ENCODE results near the gene SCLT1. TPM values are rescaled to one million over a fixed set of nuclear protein-coding genes. Genes with fewer than 3 reads are reported as not detected.

The SCLT1 gene
- polyA plus RNA-seq, 2 of the 4 experiments (the other 2 are of a cell fraction) = 7.4 to 12.1 TPM

DNA sequence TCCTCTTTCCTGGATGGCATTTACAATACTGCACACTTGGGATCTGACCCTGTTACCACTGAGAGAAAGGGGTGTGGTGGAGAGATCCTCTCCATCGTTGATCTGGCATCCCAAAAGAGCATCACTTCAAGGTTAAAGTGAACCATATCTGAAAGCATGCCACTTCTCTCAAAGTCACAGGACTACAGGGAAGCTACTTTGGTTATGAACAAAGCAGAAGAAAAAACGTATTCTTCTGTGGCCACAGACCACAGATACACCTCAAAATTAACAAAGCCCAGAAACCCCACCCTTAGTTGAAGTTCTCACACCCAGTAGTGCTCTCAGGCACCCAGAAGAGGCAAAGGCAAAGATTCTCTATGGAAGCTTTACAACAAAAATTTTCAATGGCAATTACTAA is 175.6 kb downstream of the SCLT1 start:
- TF ChIP-seq ZC3H11A (IDR thresholded peaks at IDR 0.05) (no peak), MAZ (IDR thresholded peaks at IDR 0.05; ENCODE audit: borderline replicate concordance, low read depth, low read length) (no peak), RFX5 (IDR thresholded peaks at IDR 0.05) (no peak), EHMT2 (IDR thresholded peaks at IDR 0.05; ENCODE audit: low read depth) (no peak), FOXS1 (CRISPR knock-in tag; IDR thresholded peaks at IDR 0.05) (no peak), POLR2AphosphoS2 (conservative IDR thresholded peaks at IDR 0.05; ENCODE audit: low read length) (no peak), JUN (IDR thresholded peaks at IDR 0.05) (no peak), RNF2 (IDR thresholded peaks at IDR 0.05; ENCODE audit: borderline replicate concordance, low read depth) (no peak), CHD4 (IDR thresholded peaks at IDR 0.05; ENCODE audit: borderline replicate concordance) (no peak), JUNB (IDR thresholded peaks at IDR 0.05) (no peak), TFCP2L1 (CRISPR knock-in tag; IDR thresholded peaks at IDR 0.05) (no peak)
- TF ChIP-seq, protein P1, sequence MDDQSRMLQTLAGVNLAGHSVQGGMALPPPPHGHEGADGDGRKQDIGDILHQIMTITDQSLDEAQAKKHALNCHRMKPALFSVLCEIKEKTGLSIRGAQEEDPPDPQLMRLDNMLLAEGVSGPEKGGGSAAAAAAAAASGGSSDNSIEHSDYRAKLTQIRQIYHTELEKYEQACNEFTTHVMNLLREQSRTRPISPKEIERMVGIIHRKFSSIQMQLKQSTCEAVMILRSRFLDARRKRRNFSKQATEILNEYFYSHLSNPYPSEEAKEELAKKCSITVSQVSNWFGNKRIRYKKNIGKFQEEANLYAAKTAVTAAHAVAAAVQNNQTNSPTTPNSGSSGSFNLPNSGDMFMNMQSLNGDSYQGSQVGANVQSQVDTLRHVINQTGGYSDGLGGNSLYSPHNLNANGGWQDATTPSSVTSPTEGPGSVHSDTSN (IDR thresholded peaks at IDR 0.05) = no peak
- TF ChIP-seq, protein P2, sequence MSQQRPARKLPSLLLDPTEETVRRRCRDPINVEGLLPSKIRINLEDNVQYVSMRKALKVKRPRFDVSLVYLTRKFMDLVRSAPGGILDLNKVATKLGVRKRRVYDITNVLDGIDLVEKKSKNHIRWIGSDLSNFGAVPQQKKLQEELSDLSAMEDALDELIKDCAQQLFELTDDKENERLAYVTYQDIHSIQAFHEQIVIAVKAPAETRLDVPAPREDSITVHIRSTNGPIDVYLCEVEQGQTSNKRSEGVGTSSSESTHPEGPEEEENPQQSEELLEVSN (IDR thresholded peaks at IDR 0.05; ENCODE audit: borderline replicate concordance, low read depth) = no peak
- TF ChIP-seq, protein P3, sequence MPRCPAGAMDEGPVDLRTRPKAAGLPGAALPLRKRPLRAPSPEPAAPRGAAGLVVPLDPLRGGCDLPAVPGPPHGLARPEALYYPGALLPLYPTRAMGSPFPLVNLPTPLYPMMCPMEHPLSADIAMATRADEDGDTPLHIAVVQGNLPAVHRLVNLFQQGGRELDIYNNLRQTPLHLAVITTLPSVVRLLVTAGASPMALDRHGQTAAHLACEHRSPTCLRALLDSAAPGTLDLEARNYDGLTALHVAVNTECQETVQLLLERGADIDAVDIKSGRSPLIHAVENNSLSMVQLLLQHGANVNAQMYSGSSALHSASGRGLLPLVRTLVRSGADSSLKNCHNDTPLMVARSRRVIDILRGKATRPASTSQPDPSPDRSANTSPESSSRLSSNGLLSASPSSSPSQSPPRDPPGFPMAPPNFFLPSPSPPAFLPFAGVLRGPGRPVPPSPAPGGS (IDR thresholded peaks at IDR 0.05) = no peak
- H3K9me3 ChIP-seq = no peaks in the 10 kb centered on the region
- no peaks in the 10 kb centered on the region for H3K4me1 ChIP-seq
- DNase-seq (ENCODE audit: low read depth in 1 of 2, low spot score in 1 of 2) = no peak
- POLR2A ChIA-PET = no interaction called here
- no peak for ATAC-seq
- FAIRE-seq = no peak
- 32% methylated on average over 2 of the region's 2 CpGs for WGBS (ENCODE audit: missing lambda C conversion rate)
- CTCF ChIA-PET = no interaction called here
- no peak overlapping the region for H3K4me2 ChIP-seq
- no peak overlapping the region for H3K27ac ChIP-seq
- no peak overlapping the region for H3K4me3 ChIP-seq

DNA sequence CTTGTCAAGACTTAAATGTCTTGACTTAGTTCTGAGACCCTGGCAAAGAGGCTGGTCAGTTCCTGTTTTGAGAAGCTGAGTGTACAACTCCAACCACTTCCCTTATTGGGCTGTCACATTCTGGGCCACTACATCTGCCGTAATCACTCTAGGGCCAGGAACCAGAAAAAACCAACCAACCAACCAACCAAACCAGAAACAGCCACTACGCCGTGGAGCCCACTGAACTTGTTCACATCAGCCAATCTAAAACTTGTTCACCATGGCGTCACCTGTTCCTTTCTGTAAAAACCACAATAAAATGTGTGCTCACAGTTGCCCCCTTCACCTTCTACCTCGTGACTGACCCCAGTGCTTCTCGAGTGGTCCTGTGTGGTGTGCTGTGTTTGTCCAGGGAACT is 176.5 kb downstream of the SCLT1 start:
- Histone ChIP-seq H3K4me3 (no peak overlapping the region), H3K27ac (no peak overlapping the region), H3K4me2 (no peak overlapping the region), H3K4me1 (no peaks in the 10 kb centered on the region), H3K9me3 (no peaks in the 10 kb centered on the region)
- ChIA-PET POLR2A (no interaction called here), CTCF (no interaction called here)
- DNase-seq (ENCODE audit: low read depth in 1 of 2, low spot score in 1 of 2) = no peak
- TF ChIP-seq KDM5A (IDR thresholded peaks at IDR 0.05) (no peak), NPAS2 (CRISPR knock-in tag; IDR thresholded peaks at IDR 0.05; ENCODE audit: borderline replicate concordance) (no peak), HOXA7 (CRISPR knock-in tag; IDR thresholded peaks at IDR 0.05) (no peak)
- FAIRE-seq = no peak
- 87% methylated on average over 6 of the region's 6 CpGs for WGBS (ENCODE audit: missing lambda C conversion rate)
- ATAC-seq = no peak

DNA sequence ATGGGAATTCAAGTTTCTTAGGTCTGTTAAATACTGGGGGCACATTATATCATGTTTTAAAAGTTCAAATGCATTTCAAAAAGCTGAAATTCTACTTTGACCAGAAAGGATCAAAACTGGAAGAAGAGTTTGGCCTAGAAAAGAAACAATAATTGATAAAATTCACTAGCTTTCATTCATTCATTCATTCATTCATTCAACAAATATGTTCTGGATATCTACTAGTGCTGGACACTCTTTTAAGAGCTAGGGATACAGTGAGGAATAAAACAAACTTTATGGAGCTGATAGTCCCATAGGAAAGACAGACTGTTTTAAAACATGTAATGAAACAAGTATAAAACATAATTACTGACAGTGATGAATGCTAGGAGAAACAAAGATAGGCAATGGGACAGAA is 177.8 kb downstream of the SCLT1 start:
- H3K4me2 ChIP-seq = no peak overlapping the region
- ATAC-seq = no peak
- DNase-seq (ENCODE audit: low read depth in 1 of 2, low spot score in 1 of 2) = no peak
- POLR2A ChIA-PET = no interaction called here
- H3K4me3 ChIP-seq = no peak overlapping the region
- H3K4me1 ChIP-seq = no peaks in the 10 kb centered on the region
- H3K27ac ChIP-seq = no peak overlapping the region
- no peak for TF ChIP-seq MYC (IDR thresholded peaks at IDR 0.05; ENCODE audit: borderline replicate concordance, low read length)
- no peak for TF ChIP-seq RAD21 (conservative IDR thresholded peaks at IDR 0.05 in 1 of 2, IDR thresholded peaks at IDR 0.05 in 1 of 2)
- no peak for TF ChIP-seq CEBPB (IDR thresholded peaks at IDR 0.05)
- TF ChIP-seq CBX2 (IDR thresholded peaks at IDR 0.05; ENCODE audit: borderline replicate concordance, low read depth) = no peak
- TF ChIP-seq, protein P4, sequence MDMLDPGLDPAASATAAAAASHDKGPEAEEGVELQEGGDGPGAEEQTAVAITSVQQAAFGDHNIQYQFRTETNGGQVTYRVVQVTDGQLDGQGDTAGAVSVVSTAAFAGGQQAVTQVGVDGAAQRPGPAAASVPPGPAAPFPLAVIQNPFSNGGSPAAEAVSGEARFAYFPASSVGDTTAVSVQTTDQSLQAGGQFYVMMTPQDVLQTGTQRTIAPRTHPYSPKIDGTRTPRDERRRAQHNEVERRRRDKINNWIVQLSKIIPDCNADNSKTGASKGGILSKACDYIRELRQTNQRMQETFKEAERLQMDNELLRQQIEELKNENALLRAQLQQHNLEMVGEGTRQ (IDR thresholded peaks at IDR 0.05) = no peak
- TF ChIP-seq HOXA7 (CRISPR knock-in tag; IDR thresholded peaks at IDR 0.05) = no peak
- TF ChIP-seq NFE2L2 (conservative IDR thresholded peaks at IDR 0.05; ENCODE audit: low read length) = no peak
- TF ChIP-seq, protein P5, sequence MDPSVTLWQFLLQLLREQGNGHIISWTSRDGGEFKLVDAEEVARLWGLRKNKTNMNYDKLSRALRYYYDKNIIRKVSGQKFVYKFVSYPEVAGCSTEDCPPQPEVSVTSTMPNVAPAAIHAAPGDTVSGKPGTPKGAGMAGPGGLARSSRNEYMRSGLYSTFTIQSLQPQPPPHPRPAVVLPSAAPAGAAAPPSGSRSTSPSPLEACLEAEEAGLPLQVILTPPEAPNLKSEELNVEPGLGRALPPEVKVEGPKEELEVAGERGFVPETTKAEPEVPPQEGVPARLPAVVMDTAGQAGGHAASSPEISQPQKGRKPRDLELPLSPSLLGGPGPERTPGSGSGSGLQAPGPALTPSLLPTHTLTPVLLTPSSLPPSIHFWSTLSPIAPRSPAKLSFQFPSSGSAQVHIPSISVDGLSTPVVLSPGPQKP (IDR thresholded peaks at IDR 0.05; ENCODE audit: low read depth, low read length) = no peak
- TF ChIP-seq, protein P6, sequence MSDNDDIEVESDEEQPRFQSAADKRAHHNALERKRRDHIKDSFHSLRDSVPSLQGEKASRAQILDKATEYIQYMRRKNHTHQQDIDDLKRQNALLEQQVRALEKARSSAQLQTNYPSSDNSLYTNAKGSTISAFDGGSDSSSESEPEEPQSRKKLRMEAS (IDR thresholded peaks at IDR 0.05) = no peak
- no peak for TF ChIP-seq CBX8 (IDR thresholded peaks at IDR 0.05)
- no peak for TF ChIP-seq SREBF2 (IDR thresholded peaks at IDR 0.05)
- no peak for TF ChIP-seq CHD2 (IDR thresholded peaks at IDR 0.05; ENCODE audit: low read length, partially characterized antibody)
- TF ChIP-seq PHF8 (IDR thresholded peaks at IDR 0.05; ENCODE audit: borderline replicate concordance, low read depth) = no peak
- FAIRE-seq = no peak
- CTCF ChIA-PET = interaction anchor here (0.6 kb wide), 1 partner anchor 286 kb away, joined by 3 read pairs; no protein-coding TSS in a partner anchor
- no peaks in the 10 kb centered on the region for H3K9me3 ChIP-seq

All from A549 (cell line).